Thyroid gland (tissue), 4 donors: ENCODE data around the gene MAMSTR. TPM values are rescaled to one million over a fixed set of nuclear protein-coding genes. Genes with fewer than 3 reads are reported as not detected.
A peak's percentile ranks its signal among the peaks of the same experiment; 100 is the strongest.

ENCODE experiments used
- DNase-seq, 2 donors: peaks; one replicate each; pipeline ENCODE4 v3.0.0-alpha.2; 2019
- H3K27ac ChIP-seq, 3 donors: fragments of 200-600 bp; sonication (generic); 1 replicate in 2 of 3; 2 replicates in 1 of 3; pipeline ENCODE4 v1.5.1; 2016 to 2019; ENCODE audit warnings: mild to moderate bottlenecking in 1 of 3, moderate library complexity in 1 of 3
- H3K27me3 ChIP-seq: fragments of 200-600 bp; sonication (generic); one replicate; pipeline ENCODE4 v1.5.1; 2019
- H3K36me3 ChIP-seq, 2 donors: fragments of 200-600 bp; sonication (generic); one replicate each; pipeline ENCODE4 v1.5.1; 2016 to 2019
- H3K4me1 ChIP-seq, 2 donors: fragments of 200-600 bp; sonication (generic); one replicate each; pipeline ENCODE4 v1.5.1; 2017 to 2019
- H3K4me3 ChIP-seq, 3 donors: fragments of 200-600 bp; sonication (generic); replicated peaks in 1 of 3; 1 replicate in 2 of 3; 2 replicates in 1 of 3; pipeline ENCODE4 v1.5.1; 2016; ENCODE audit warnings: mild to moderate bottlenecking in 1 of 3
- H3K9me3 ChIP-seq: fragments of 200-600 bp; sonication (generic); one replicate; pipeline ENCODE4 v1.5.1; 2017
- CTCF ChIP-seq, 6 experiments: fragments of 200-600 bp in 3 of 6; fragments of 450-650 bp in 3 of 6; sonication (generic) in 3 of 6; IDR thresholded peaks; one replicate each; pipeline ENCODE4 v1.5.1; 2016 to 2019; ENCODE audit warnings: antibody characterized with exemption in 6 of 6, mild to moderate bottlenecking in 2 of 6, inconsistent platforms in 1 of 6, moderate library complexity in 1 of 6
- POLR2A ChIP-seq, 2 donors: fragments of 450-650 bp; IDR thresholded peaks; one replicate each; pipeline ENCODE4 v1.6.1; 2017; ENCODE audit warnings: antibody characterized with exemption in 2 of 2, mild to moderate bottlenecking in 2 of 2, moderate library complexity in 1 of 2
- WGBS, 2 donors: methylation state at CpG; one replicate each; pipeline ENCODE4 v1.1.5; 2017; 5-methylcytosine and 5-hydroxymethylcytosine counted together
- intact Hi-C: fragments of 100-400 bp; cut with DNase I; formaldehyde crosslinking; loops from one replicate; pipeline ENCODE4 v1.15.1; 2023
- total RNA-seq, 4 donors: library from RNA; depleted of rRNA; stranded (reverse); fragments of >200 nt; gene quantifications; one replicate each; pipeline ENCODE4 v1.2.3, GENCODE V29; 2016

MAMSTR gene
- total RNA-seq, 4 donors from 2014 or later, result 0.29 to 0.67 (median 0.54) TPM; not detected in 1

GRCh38 chr19:48742096-48742495, 22.6 kb upstream of the MAMSTR start:
- Histone ChIP-seq H3K9me3 (no peaks in the 10 kb centered on the region), H3K27ac (peak overlapping the region in 2 of 3 donors; percentile 48 to 62), H3K4me3 (no peak overlapping the region), H3K36me3 (no peaks in the 10 kb centered on the region), H3K27me3 (no peaks in the 10 kb centered on the region), H3K4me1 (peaks cover 5 to 20% of the 10 kb centered on the region in 2 donors)
- WGBS, 2 donors, result 88 to 98% methylated on average over 11 of the region's 11 CpGs
- TF ChIP-seq CTCF (IDR thresholded peaks at IDR 0.05), result no peak
- no peak for TF ChIP-seq POLR2A (IDR thresholded peaks at IDR 0.05)
- intact Hi-C loops, result no loop called here
- DNase-seq, result no peak

GRCh38 chr19:48741129-48741999, 21.8 kb upstream of the MAMSTR start:
- Histone ChIP-seq H3K27ac (peak overlapping the region; percentile 56 to 74 (median 62)), H3K36me3 (no peaks in the 10 kb centered on the region), H3K9me3 (no peaks in the 10 kb centered on the region), H3K4me3 (peak overlapping the region in 1 of 3 donors; percentile 55), H3K27me3 (no peaks in the 10 kb centered on the region), H3K4me1 (peaks cover 5 to 20% of the 10 kb centered on the region in 2 donors)
- TF ChIP-seq CTCF (IDR thresholded peaks at IDR 0.05), result no peak
- TF ChIP-seq POLR2A (IDR thresholded peaks at IDR 0.05), result peak in 1 of 2 donors; percentile 43
- DNase-seq, result no peak
- 36% methylated on average over 29 to 34 of the region's 35 CpGs for WGBS, 2 donors
- intact Hi-C loops, result no loop called here

- WGBS, 2 donors, result 63 to 64% methylated on average over 17 to 26 of the region's 27 CpGs
- Histone ChIP-seq H3K36me3 (no peaks in the 10 kb centered on the region), H3K9me3 (no peaks in the 10 kb centered on the region), H3K27ac (peak within 1 kb of the TSS; percentile 56 to 74 (median 72)), H3K4me3 (peak within 1 kb of the TSS in 2 of 3 donors; percentile 25 to 55), H3K27me3 (no peaks in the 10 kb centered on the region), H3K4me1 (peaks cover 5 to 20% of the 10 kb centered on the region in 2 donors)
- intact Hi-C loops, result no loop called here
- DNase-seq, result peak in 1 of 2 donors; percentile 42
- TF ChIP-seq CTCF (IDR thresholded peaks at IDR 0.05), result no peak
- peak in 1 of 2 donors; percentile 42 for TF ChIP-seq POLR2A (IDR thresholded peaks at IDR 0.05)
Observed at GRCh38 chr19:48740164-48740972, 20.8 kb upstream of the MAMSTR start, which contains the start of gene RASIP1. Gene RASIP1 (minus strand): TSS chr19:48740610. CDS start chr19:48740282, 328 bp downstream.

GRCh38 chr19:48739404-48740163, 20.1 kb upstream of the MAMSTR start:
- TF ChIP-seq POLR2A (IDR thresholded peaks at IDR 0.05) (no peak), CTCF (IDR thresholded peaks at IDR 0.05) (no peak)
- Histone ChIP-seq H3K27me3 (no peaks in the 10 kb centered on the region), H3K4me3 (peak overlapping the region in 2 of 3 donors; percentile 25 to 55), H3K27ac (peak overlapping the region; percentile 56 to 74 (median 72)), H3K36me3 (no peaks in the 10 kb centered on the region), H3K9me3 (no peaks in the 10 kb centered on the region), H3K4me1 (peaks cover 5 to 24% of the 10 kb centered on the region in 2 donors)
- intact Hi-C loops, result no loop called here
- no peak for DNase-seq
- WGBS, 2 donors, result 22 to 32% methylated on average over 15 to 31 of the region's 51 CpGs
